Naive thymus-derived CD8-positive, alpha-beta T cell (primary cell): ENCODE measurements around the gene GALNT4. TPM values are rescaled to one million over a fixed set of nuclear protein-coding genes. Genes with fewer than 3 reads are reported as not detected.

ENCODE experiments used
- ATAC-seq, 2 donors: fragments of 150-1000 bp; cut with Tn5 transposase in 1 of 2; sonication (Bioruptor Pico), chemical (Tn5 transposase) in 1 of 2; 1 replicate in 1 of 2; 2 replicates in 1 of 2; pipeline ENCODE4 v1.10.0; 2021; ENCODE audit warnings: mild to moderate bottlenecking in 2 of 2, moderate library complexity in 2 of 2
- POLR2A ChIA-PET: fragments of 350-600 bp; sonication (Branson Sonifier 250); formaldehyde crosslinking; loops from one replicate; lab custom pipeline; 2021; ENCODE audit warnings: antibody characterized with exemption; lab: Charles Lee
- DNase-seq, 10 donors: peaks; one replicate each; pipeline versions ENCODE4 v3.0.0 to v3.0.0-alpha.2; 2020 to 2022
- H3K27ac Mint-ChIP-seq, 10 donors: one replicate each; pipeline ENCODE4 v1.8.0; 2020 to 2022; ENCODE audit warnings: mild to moderate bottlenecking in 10 of 10, mixed read lengths in 10 of 10, moderate library complexity in 4 of 10, inconsistent platforms in 1 of 10
- H3K27me3 Mint-ChIP-seq, 5 donors: one replicate each; pipeline ENCODE4 v1.8.0; 2021 to 2022; ENCODE audit warnings: mixed read lengths in 5 of 5
- H3K36me3 Mint-ChIP-seq, 3 donors: one replicate each; pipeline ENCODE4 v1.8.0; 2020 to 2022; ENCODE audit warnings: mixed read lengths in 3 of 3, mild to moderate bottlenecking in 2 of 3, inconsistent platforms in 1 of 3
- H3K4me1 Mint-ChIP-seq, 4 donors: one replicate each; pipeline ENCODE4 v1.8.0; 2021 to 2022; ENCODE audit warnings: mixed read lengths in 4 of 4
- H3K4me3 Mint-ChIP-seq, 10 donors: one replicate each; pipeline ENCODE4 v1.8.0; 2020 to 2022; ENCODE audit warnings: mild to moderate bottlenecking in 10 of 10, mixed read lengths in 10 of 10, moderate library complexity in 6 of 10, inconsistent platforms in 1 of 10
- H3K9me3 Mint-ChIP-seq, 9 donors: one replicate each; pipeline ENCODE4 v1.8.0; 2020 to 2022; ENCODE audit warnings: mixed read lengths in 9 of 9, mild to moderate bottlenecking in 3 of 9, inconsistent platforms in 1 of 9, moderate library complexity in 1 of 9
- polyA plus RNA-seq, 3 donors: library from polyadenylated mRNA; unstranded; fragments of 300-500 nt; fragmentation: Illumina TruSeq; gene quantifications; one replicate each; pipeline ENCODE4 v1.2.3, GENCODE V29; 2021
- total RNA-seq, 8 experiments: library from RNA in 2 of 8; stranded (reverse) in 2 of 8; gene quantifications; one replicate each; pipeline ENCODE4 v1.2.3 and lab custom pipeline; 2021 to 2026

Gene GALNT4
- total and polyA plus RNA-seq, 5 experiments from 2014 or later = 2.0 to 7.7 (median 2.6) TPM

- peaks cover 26 to 71% (median 59%) of the 10 kb centered on the region in 4 donors for H3K4me1 Mint-ChIP-seq
- H3K27me3 Mint-ChIP-seq = no peaks in the 10 kb centered on the region
- no peaks in the 10 kb centered on the region for H3K9me3 Mint-ChIP-seq
- ATAC-seq (peak; percentile 32 to 45), DNase-seq (peak in 9 of 10 donors; percentile 13 to 73 (median 44))
- peaks cover 7 to 20% (median 14%) of the 10 kb centered on the region in 3 donors for H3K36me3 Mint-ChIP-seq
- peak overlapping the region; percentile 83 to 99 (median 95) for H3K4me3 Mint-ChIP-seq
- POLR2A ChIA-PET = interaction anchor here (0.6 to 2.6 kb wide), 12 partner anchors 43 to 1383 kb away, joined by 3 to 14 read pairs (median 4); partner anchors contain the start of genes ATP2B1 and DUSP6
- peak overlapping the region; percentile 82 to 96 (median 89) for H3K27ac Mint-ChIP-seq
Observed at GRCh38 chr12:89525305-89525823, 768 bp upstream of the GALNT4 start.

GRCh38 chr12:89523843-89524540, 604 bp downstream of the GALNT4 start:
- H3K4me1 Mint-ChIP-seq = peaks cover 23 to 72% (median 55%) of the 10 kb centered on the region in 4 donors

GRCh38 chr12:89523393-89523792, 1.2 kb downstream of the GALNT4 start:
- H3K27ac Mint-ChIP-seq = peak overlapping the region in 9 of 10 donors; percentile 6 to 96 (median 87)
- no peak for ATAC-seq
- peak overlapping the region; percentile 83 to 99 (median 95) for H3K4me3 Mint-ChIP-seq
- peaks cover 7 to 22% (median 13%) of the 10 kb centered on the region in 3 donors for H3K36me3 Mint-ChIP-seq
- H3K9me3 Mint-ChIP-seq = no peaks in the 10 kb centered on the region
- peaks cover 26 to 74% (median 55%) of the 10 kb centered on the region in 4 donors for H3K4me1 Mint-ChIP-seq
- no peak for DNase-seq
- no peaks in the 10 kb centered on the region for H3K27me3 Mint-ChIP-seq
- POLR2A ChIA-PET = interaction anchor here (2.4 kb wide), 1 partner anchor 185 kb away, joined by 14 read pairs; the partner anchor contains the start of gene ATP2B1

More at GRCh38 chr12:89523843-89524540, 604 bp downstream of the GALNT4 start:
- peak overlapping the region; percentile 83 to 99 (median 95) for H3K4me3 Mint-ChIP-seq
- DNase-seq (peak in 2 of 10 donors; percentile 6 to 20), ATAC-seq (no peak)
- H3K27me3 Mint-ChIP-seq = no peaks in the 10 kb centered on the region
- H3K36me3 Mint-ChIP-seq = peaks cover 7 to 20% (median 13%) of the 10 kb centered on the region in 3 donors
- no peaks in the 10 kb centered on the region for H3K9me3 Mint-ChIP-seq
- peak overlapping the region; percentile 82 to 96 (median 93) for H3K27ac Mint-ChIP-seq
- POLR2A ChIA-PET = interaction anchor here (1.0 to 2.6 kb wide), 7 partner anchors 49 to 506 kb away, joined by 3 to 14 read pairs (median 4); partner anchors contain the start of gene ATP2B1

- Mint-ChIP-seq H3K27ac (peak overlapping the region in 1 of 10 donors; percentile 32), H3K4me1 (peaks cover 29 to 65% (median 47%) of the 10 kb centered on the region in 4 donors), H3K27me3 (no peaks in the 10 kb centered on the region), H3K36me3 (peaks cover 7 to 22% (median 13%) of the 10 kb centered on the region in 3 donors), H3K9me3 (no peaks in the 10 kb centered on the region), H3K4me3 (peak overlapping the region in 8 of 10 donors; percentile 25 to 83 (median 60))
- ATAC-seq (no peak), DNase-seq (no peak)
- POLR2A ChIA-PET = interaction anchor here (1.2 kb wide), 1 partner anchor 9 kb away, joined by 3 read pairs; no protein-coding TSS in a partner anchor
Observed at GRCh38 chr12:89521364-89522223, 3.0 kb downstream of the GALNT4 start.

- ATAC-seq (no peak), DNase-seq (no peak)
- no peaks in the 10 kb centered on the region for H3K27me3 Mint-ChIP-seq
- H3K9me3 Mint-ChIP-seq = no peaks in the 10 kb centered on the region
- H3K27ac Mint-ChIP-seq = no peak overlapping the region
- no peak overlapping the region for H3K4me3 Mint-ChIP-seq
- peaks cover 2 to 10% (median 2%) of the 10 kb centered on the region in 3 donors for H3K36me3 Mint-ChIP-seq
- H3K4me1 Mint-ChIP-seq = peaks cover 15 to 46% (median 25%) of the 10 kb centered on the region in 4 donors
- POLR2A ChIA-PET = no interaction called here
Observed at GRCh38 chr12:89517720-89518119, 6.9 kb downstream of the GALNT4 start.

GRCh38 chr12:89516633-89517032, 8.0 kb downstream of the GALNT4 start:
- POLR2A ChIA-PET = no interaction called here
- ATAC-seq = no peak

GRCh38 chr12:89514751-89515150, 9.8 kb downstream of the GALNT4 start:
- Mint-ChIP-seq H3K27me3 (no peaks in the 10 kb centered on the region), H3K4me1 (peaks cover 0 to 20% (median 15%) of the 10 kb centered on the region in 4 donors), H3K27ac (no peak overlapping the region), H3K9me3 (no peaks in the 10 kb centered on the region), H3K36me3 (peaks cover 0 to 8% (median 0%) of the 10 kb centered on the region in 3 donors), H3K4me3 (no peak overlapping the region)
- ATAC-seq (no peak), DNase-seq (no peak)
- POLR2A ChIA-PET = no interaction called here

More at GRCh38 chr12:89516633-89517032, 8.0 kb downstream of the GALNT4 start:
- Mint-ChIP-seq H3K4me3 (no peak overlapping the region), H3K4me1 (peaks cover 7 to 35% (median 18%) of the 10 kb centered on the region in 4 donors), H3K9me3 (no peaks in the 10 kb centered on the region), H3K27ac (no peak overlapping the region), H3K36me3 (peaks cover 0 to 5% (median 0%) of the 10 kb centered on the region in 3 donors), H3K27me3 (no peaks in the 10 kb centered on the region)
- no peak for DNase-seq

GRCh38 chr12:89513544-89513943, 11.1 kb downstream of the GALNT4 start:
- no peaks in the 10 kb centered on the region for H3K9me3 Mint-ChIP-seq
- peaks cover 0 to 15% (median 10%) of the 10 kb centered on the region in 4 donors for H3K4me1 Mint-ChIP-seq
- H3K27me3 Mint-ChIP-seq = no peaks in the 10 kb centered on the region
- peaks cover 0 to 5% (median 0%) of the 10 kb centered on the region in 3 donors for H3K36me3 Mint-ChIP-seq
- no peak for ATAC-seq
- POLR2A ChIA-PET = no interaction called here
- DNase-seq = no peak
- no peak overlapping the region for H3K27ac Mint-ChIP-seq
- no peak overlapping the region for H3K4me3 Mint-ChIP-seq

GRCh38 chr12:89507015-89507824, 17.4 kb downstream of the GALNT4 start:
- DNase-seq = no peak
- no peaks in the 10 kb centered on the region for H3K9me3 Mint-ChIP-seq
- peaks cover 3 to 22% (median 11%) of the 10 kb centered on the region in 4 donors for H3K4me1 Mint-ChIP-seq
- H3K27ac Mint-ChIP-seq = peak overlapping the region in 1 of 10 donors; percentile 21
- ATAC-seq = no peak
- peaks cover 0 to 11% (median 8%) of the 10 kb centered on the region in 3 donors for H3K36me3 Mint-ChIP-seq
- H3K27me3 Mint-ChIP-seq = no peaks in the 10 kb centered on the region
- H3K4me3 Mint-ChIP-seq = no peak overlapping the region
- POLR2A ChIA-PET = interaction anchor here (0.7 kb wide), 1 partner anchor 479 kb away, joined by 4 read pairs; no protein-coding TSS in a partner anchor

- Mint-ChIP-seq H3K27ac (peak overlapping the region in 1 of 10 donors; percentile 79), H3K27me3 (no peaks in the 10 kb centered on the region), H3K4me1 (peaks cover 3 to 26% (median 12%) of the 10 kb centered on the region in 4 donors), H3K4me3 (no peak overlapping the region), H3K36me3 (peaks cover 0 to 13% (median 13%) of the 10 kb centered on the region in 3 donors), H3K9me3 (no peaks in the 10 kb centered on the region)
- ATAC-seq = no peak
- POLR2A ChIA-PET = no interaction called here
- DNase-seq = no peak
Observed at GRCh38 chr12:89506050-89506449, 18.5 kb downstream of the GALNT4 start.

- peaks cover 3 to 28% (median 9%) of the 10 kb centered on the region in 4 donors for H3K4me1 Mint-ChIP-seq
- H3K27ac Mint-ChIP-seq = peak overlapping the region in 1 of 10 donors; percentile 8
- H3K36me3 Mint-ChIP-seq = peaks cover 0 to 20% (median 18%) of the 10 kb centered on the region in 3 donors
- H3K27me3 Mint-ChIP-seq = no peaks in the 10 kb centered on the region
- no peaks in the 10 kb centered on the region for H3K9me3 Mint-ChIP-seq
- ATAC-seq (no peak), DNase-seq (no peak)
- H3K4me3 Mint-ChIP-seq = no peak overlapping the region
- POLR2A ChIA-PET = no interaction called here
Observed at GRCh38 chr12:89504560-89505346, 19.8 kb downstream of the GALNT4 start.
